ENCODE data around the gene DLGAP4. TPM values are rescaled to one million over a fixed set of nuclear protein-coding genes. Genes with fewer than 3 reads are reported as not detected.

The DLGAP4 gene
- polyA plus RNA-seq, 1 of the 3 experiments (the other 2 are of a cell fraction) = 31.2 TPM

GRCh38 chr20:36507746-36508145, 201.6 kb downstream of the DLGAP4 start:
- H3K36me3 ChIP-seq (replicated peaks in 1 of 2; ENCODE audit: control insufficient read depth in 1 of 2, insufficient read depth in 2 of 2, low read length in 1 of 2) = peaks cover 12 to 84% of the 10 kb centered on the region in 2 experiments
- ChIA-PET CTCF (no interaction called here), POLR2A (no interaction called here)
- H2AFZ ChIP-seq (ENCODE audit: low read depth) = no peak overlapping the region
- H3K4me1 ChIP-seq (ENCODE audit: control insufficient read depth in 1 of 2, insufficient read depth in 2 of 2, low read depth in 1 of 2, low read length in 1 of 2) = no peaks in the 10 kb centered on the region
- WGBS (ENCODE audit: low lambda C conversion rate) = 96% methylated on average over 5 of the region's 6 CpGs
- no peak overlapping the region for H3K27ac ChIP-seq (ENCODE audit: low read depth in 2 of 2, low read length in 1 of 2)
- DNase-seq = no peak
- H3K27me3 ChIP-seq (ENCODE audit: insufficient read depth) = no peaks in the 10 kb centered on the region
- peaks cover 12% of the 10 kb centered on the region for H3F3A ChIP-seq (replicated peaks; ENCODE audit: insufficient read depth)
- H4K20me1 ChIP-seq (ENCODE audit: insufficient read depth) = peaks cover 42% of the 10 kb centered on the region
- H3K9ac ChIP-seq = no peak overlapping the region
- no peak overlapping the region for H3K4me2 ChIP-seq
- no peak for TF ChIP-seq RCOR1 (IDR thresholded peaks at IDR 0.05; ENCODE audit: low read length)
- no peak for TF ChIP-seq TCF12 (IDR thresholded peaks at IDR 0.05)
- no peak for TF ChIP-seq CHD2 (IDR thresholded peaks at IDR 0.05; ENCODE audit: low read length, partially characterized antibody)
- no peak for TF ChIP-seq MEF2A (IDR thresholded peaks at IDR 0.05; ENCODE audit: borderline replicate concordance, low read depth)
- no peak for TF ChIP-seq USF1 (IDR thresholded peaks at IDR 0.05; ENCODE audit: borderline replicate concordance, low read depth)
- no peak for TF ChIP-seq FOXJ3 (CRISPR knock-in tag; IDR thresholded peaks at IDR 0.05)
- no peak for TF ChIP-seq ZBTB33 (IDR thresholded peaks at IDR 0.05; ENCODE audit: borderline replicate concordance, low read depth)
- TF ChIP-seq SMC3 (IDR thresholded peaks at IDR 0.05; ENCODE audit: low read depth, low read length) = no peak
- no peak for TF ChIP-seq TEAD4 (IDR thresholded peaks at IDR 0.05; ENCODE audit: borderline replicate concordance, insufficient read depth)
- no peak for TF ChIP-seq PBX3 (IDR thresholded peaks at IDR 0.05)
- TF ChIP-seq YY1 (IDR thresholded peaks at IDR 0.05; ENCODE audit: low read depth) = no peak
- TF ChIP-seq RXRA (IDR thresholded peaks at IDR 0.05; ENCODE audit: borderline replicate concordance, low read depth) = no peak
- TF ChIP-seq RFX5 (IDR thresholded peaks at IDR 0.05; ENCODE audit: low read length) = no peak
- no peak overlapping the region for H3K4me3 ChIP-seq (ENCODE audit: low read depth in 2 of 2, low read length in 1 of 2)
- no peaks in the 10 kb centered on the region for H3K9me2 ChIP-seq
- no peaks in the 10 kb centered on the region for H3K9me3 ChIP-seq
- peaks cover 95% of the 10 kb centered on the region for H3K79me2 ChIP-seq (ENCODE audit: insufficient read depth)

- H3K4me2 ChIP-seq = 0 out of 2 replicates have a peak overlapping the region, but pooled peaks have one; percentile 34
- peaks cover 9 to 28% of the 10 kb centered on the region in 2 experiments for H3K4me1 ChIP-seq (ENCODE audit: control insufficient read depth in 1 of 2, insufficient read depth in 2 of 2, low read depth in 1 of 2, low read length in 1 of 2)
- WGBS (ENCODE audit: low lambda C conversion rate) = 96% methylated on average over 17 of the region's 17 CpGs
- H3K27ac ChIP-seq (ENCODE audit: low read depth in 2 of 2, low read length in 1 of 2) = peak overlapping the region in 1 of 2 experiments; percentile 33; a peak in 2 of 4 replicates
- peaks cover 7 to 51% of the 10 kb centered on the region in 2 experiments for H3K36me3 ChIP-seq (replicated peaks in 1 of 2; ENCODE audit: control insufficient read depth in 1 of 2, insufficient read depth in 2 of 2, low read length in 1 of 2)
- H3K9me3 ChIP-seq = no peaks in the 10 kb centered on the region
- no peaks in the 10 kb centered on the region for H3K9me2 ChIP-seq
- no peak for DNase-seq
- POLR2A ChIA-PET = no interaction called here
- no peak overlapping the region for H2AFZ ChIP-seq (ENCODE audit: low read depth)
- peaks cover 90% of the 10 kb centered on the region for H3K79me2 ChIP-seq (ENCODE audit: insufficient read depth)
- peaks cover 31% of the 10 kb centered on the region for H3F3A ChIP-seq (replicated peaks; ENCODE audit: insufficient read depth)
- TF ChIP-seq POLR2AphosphoS5 (IDR thresholded peaks at IDR 0.05; ENCODE audit: low read depth, low read length) (no peak), SMC3 (IDR thresholded peaks at IDR 0.05; ENCODE audit: low read depth, low read length) (no peak), NFIC (IDR thresholded peaks at IDR 0.05; ENCODE audit: borderline replicate concordance) (no peak), SIN3A (IDR thresholded peaks at IDR 0.05; ENCODE audit: borderline replicate concordance, low read depth, low read length) (no peak), RAD21 (IDR thresholded peaks at IDR 0.05; ENCODE audit: low read length) (no peak), FOXJ3 (CRISPR knock-in tag; IDR thresholded peaks at IDR 0.05) (no peak), PBX3 (IDR thresholded peaks at IDR 0.05) (no peak), MAX (IDR thresholded peaks at IDR 0.05; ENCODE audit: low read depth) (no peak), TCF12 (IDR thresholded peaks at IDR 0.05) (no peak), FOSL2 (IDR thresholded peaks at IDR 0.05; ENCODE audit: borderline replicate concordance, low read depth) (no peak), GABPA (IDR thresholded peaks at IDR 0.05; ENCODE audit: low read depth) (no peak)
- peaks cover 70% of the 10 kb centered on the region for H4K20me1 ChIP-seq (ENCODE audit: insufficient read depth)
- no peak overlapping the region for H3K9ac ChIP-seq
- H3K4me3 ChIP-seq (ENCODE audit: low read depth in 2 of 2, low read length in 1 of 2) = no peak overlapping the region
- H3K27me3 ChIP-seq (ENCODE audit: insufficient read depth) = no peaks in the 10 kb centered on the region
- CTCF ChIA-PET = interaction anchor here (2.0 to 2.7 kb wide), 2 partner anchors 13 to 80 kb away, joined by 4 to 8 read pairs; no protein-coding TSS in a partner anchor
Observed at GRCh38 chr20:36519012-36519719, 213.0 kb downstream of the DLGAP4 start.

Data from SK-N-SH (cell line).